ENCODE measurements around the gene ZFYVE28.
A peak's percentile ranks its signal among the peaks of the same experiment; 100 is the strongest.

ZFYVE28 gene

GRCh38 chr4:2334826-2335728 lies 83.4 kb downstream of the ZFYVE28 start:
- no peak for DNase-seq

- no peak for DNase-seq
These were observed 84.4 kb downstream of the ZFYVE28 start for GRCh38 chr4:2333916-2334644.

- DNase-seq: no peak
These were observed 85.0 kb downstream of the ZFYVE28 start for GRCh38 chr4:2333356-2333841.

DNA sequence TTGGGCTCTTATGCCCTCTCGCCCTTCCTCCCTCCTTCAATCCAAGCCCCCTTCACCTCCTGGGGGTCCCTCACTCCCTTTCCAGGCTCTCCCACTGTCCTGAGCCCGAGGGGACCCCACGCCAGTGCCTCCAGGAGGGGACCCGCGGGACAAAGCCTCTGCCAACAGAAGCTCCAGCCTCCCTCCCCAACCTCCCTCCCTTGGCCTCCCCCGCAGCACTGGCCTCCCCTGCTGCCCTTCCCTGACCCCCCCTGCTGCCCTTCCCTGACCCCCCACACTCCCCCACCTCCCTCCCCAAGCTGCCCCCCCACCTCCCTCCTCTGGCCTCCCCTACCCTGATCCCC lies 85.5 kb downstream of the ZFYVE28 start:
- no peak for DNase-seq

DNA sequence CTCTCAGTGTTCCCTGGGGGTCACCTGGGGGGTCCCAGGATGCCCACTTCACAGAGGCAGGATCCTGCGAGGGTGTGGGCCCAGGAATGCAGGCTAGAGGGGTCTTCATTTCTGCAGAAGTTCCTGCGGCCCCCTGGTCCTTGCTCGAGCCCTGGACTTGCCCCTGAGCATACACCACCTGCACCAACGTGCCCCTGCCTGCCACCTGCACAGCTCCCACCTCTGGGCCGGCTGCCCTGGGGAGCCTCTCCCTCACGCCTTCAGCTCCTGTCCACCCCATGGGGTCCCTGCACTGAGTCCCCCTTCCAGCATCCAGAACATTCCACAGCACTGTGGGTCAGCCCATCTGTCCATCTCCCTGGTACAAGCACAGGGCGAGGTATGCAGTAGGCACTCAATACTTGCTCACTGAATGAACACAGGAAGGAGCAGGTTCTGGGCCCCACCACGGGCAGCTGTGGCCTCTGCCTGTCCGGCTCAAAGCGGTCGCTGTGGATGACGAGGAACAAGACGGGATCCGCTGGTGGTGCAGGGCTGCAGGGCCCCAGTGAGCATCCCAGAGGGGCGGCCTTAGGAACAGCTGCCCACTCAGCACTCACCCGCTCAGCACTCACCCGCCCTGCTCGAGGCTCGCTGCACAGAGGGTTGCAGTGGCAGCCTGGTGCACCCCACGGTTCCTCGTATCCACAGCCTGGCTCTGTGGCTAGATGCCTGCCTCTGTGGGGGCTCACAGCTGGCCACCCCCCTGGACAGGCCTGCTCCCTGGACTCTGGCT lies 86.1 kb downstream of the ZFYVE28 start:
- DNase-seq: no peak

DNA sequence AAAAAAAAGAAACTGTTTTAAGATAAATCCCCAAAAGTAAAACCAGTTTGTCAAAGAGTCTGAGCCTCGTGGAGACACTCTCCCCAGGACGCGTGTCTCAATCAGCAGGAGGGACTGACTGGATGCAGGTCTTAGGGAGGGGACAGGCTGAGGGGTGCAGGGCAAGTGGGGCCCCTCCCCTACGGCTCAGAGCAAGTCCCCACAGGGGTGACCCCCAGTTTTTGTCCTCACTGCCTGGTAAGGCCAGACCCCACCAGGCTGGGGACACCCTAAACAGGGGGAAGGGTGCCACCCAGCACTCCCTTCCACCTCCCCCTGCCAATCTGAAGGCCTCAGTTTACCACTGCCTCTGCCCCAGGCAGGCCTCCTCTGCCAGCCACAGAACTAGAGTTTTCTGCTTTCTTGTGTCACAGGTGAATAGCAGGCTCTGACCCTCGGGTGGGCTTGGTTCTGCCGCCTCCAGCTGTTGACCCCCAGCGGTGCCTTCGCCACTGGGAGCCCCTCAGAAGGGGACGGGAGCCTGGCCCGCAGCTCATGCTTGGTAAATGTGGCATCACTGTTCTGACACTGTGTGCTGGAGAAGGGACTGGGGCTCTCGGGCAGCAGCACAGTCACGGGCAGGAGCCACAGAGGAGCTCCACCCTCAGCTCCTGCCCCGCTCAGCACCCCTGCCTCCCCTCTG lies 86.8 kb downstream of the ZFYVE28 start:
- DNase-seq: no peak

GRCh38 chr4:2331043-2331420 lies 87.4 kb downstream of the ZFYVE28 start:
- DNase-seq: no peak

- no peak for DNase-seq
These were observed 88.1 kb downstream of the ZFYVE28 start for GRCh38 chr4:2330091-2331042.

GRCh38 chr4:2327579-2327978 lies 90.9 kb downstream of the ZFYVE28 start:
- no peak for DNase-seq

- no peak for DNase-seq
These were observed 93.6 kb downstream of the ZFYVE28 start for GRCh38 chr4:2324891-2325290.

DNA sequence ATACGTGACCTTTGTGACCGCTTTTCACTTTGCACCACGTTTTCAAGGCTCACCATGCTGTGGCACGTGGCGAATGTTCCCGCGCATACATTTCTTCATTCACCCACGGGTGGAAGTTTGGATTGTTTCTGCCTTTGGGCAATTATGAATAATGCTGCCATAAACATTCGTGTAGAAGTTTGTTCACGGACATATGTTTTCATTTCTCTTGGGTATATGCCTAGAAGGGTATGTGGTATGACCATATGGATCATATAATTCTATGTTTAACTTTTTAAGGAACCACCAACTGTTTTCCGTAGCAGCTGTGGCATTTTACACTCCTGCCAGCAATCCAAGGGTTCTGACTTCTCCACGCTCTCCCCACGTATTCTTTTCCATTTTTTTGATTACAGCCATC lies 95.6 kb downstream of the ZFYVE28 start:
- peak in 1 of 56 donors; percentile 24 for DNase-seq

DNA sequence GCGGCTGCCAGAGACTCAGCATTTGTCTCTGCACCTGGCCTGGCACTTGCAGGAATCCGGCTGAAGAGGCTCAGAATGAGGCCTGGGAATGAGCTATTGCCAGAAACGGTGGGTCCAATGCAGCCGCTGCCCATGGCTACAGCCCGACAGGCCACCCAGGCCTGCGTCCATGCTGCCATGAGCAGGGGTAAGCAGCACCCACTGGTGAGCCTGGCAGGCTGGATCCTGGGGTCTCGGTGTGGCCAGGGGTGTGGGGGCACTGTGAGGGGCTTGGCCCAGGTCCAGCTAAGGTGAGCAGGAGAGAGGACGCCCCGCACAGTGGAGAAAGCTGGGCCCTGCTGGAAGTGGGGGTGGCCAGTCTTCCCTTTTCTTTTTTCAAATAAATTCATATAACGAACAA lies 96.2 kb downstream of the ZFYVE28 start:
- DNase-seq: no peak

- no peak for DNase-seq
These were observed 96.9 kb downstream of the ZFYVE28 start for GRCh38 chr4:2321279-2322196.

DNA sequence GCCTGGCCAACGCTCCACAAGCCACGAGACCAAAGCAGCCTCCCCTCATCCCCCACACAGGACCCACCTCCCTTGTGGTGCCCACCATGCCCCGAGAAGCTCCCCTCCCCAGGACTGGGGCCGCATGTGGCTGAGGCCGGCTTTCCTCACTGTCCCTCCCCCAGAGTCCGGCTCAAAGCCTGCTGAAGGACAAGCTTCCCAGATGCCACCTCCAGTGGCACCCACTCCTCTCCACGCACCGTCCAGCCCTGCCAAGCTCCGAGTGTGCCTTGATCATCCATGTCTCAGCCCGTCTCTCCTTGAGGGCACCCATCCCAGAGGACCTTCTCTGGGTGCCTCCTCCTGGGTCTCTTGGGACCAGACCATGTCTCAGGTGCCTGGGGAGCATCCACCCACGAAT lies 97.7 kb downstream of the ZFYVE28 start:
- no peak for DNase-seq

GRCh38 chr4:2320152-2320551 lies 98.3 kb downstream of the ZFYVE28 start:
- no peak for DNase-seq

GRCh38 chr4:2318885-2319284 lies 99.6 kb downstream of the ZFYVE28 start:
- DNase-seq: no peak

GRCh38 chr4:2318476-2318875 lies 100.0 kb downstream of the ZFYVE28 start:
- DNase-seq: no peak

- DNase-seq: no peak
These were observed 105.1 kb downstream of the ZFYVE28 start for GRCh38 chr4:2313366-2313765.

Data from amygdala (tissue), 56 donors.